ENCODE results near the gene JCAD. TPM values are rescaled to one million over a fixed set of nuclear protein-coding genes. Genes with fewer than 3 reads are reported as not detected.

JCAD gene
- total RNA-seq, 1 experiment from 2014 or later: not detected

- 0 out of 2 replicates have a peak, but pooled peaks cover 2% of the 10 kb centered on the region for H3K4me1 ChIP-seq (ENCODE audit: low read length)
- H3K9me2 ChIP-seq (replicated peaks; ENCODE audit: insufficient read depth, low read length): no peaks in the 10 kb centered on the region
- H3K4me2 ChIP-seq (ENCODE audit: low read depth, low read length, poor library complexity, severe bottlenecking): no peak overlapping the region
- H4K20me1 ChIP-seq (ENCODE audit: insufficient read depth, low read depth, low read length): no peaks in the 10 kb centered on the region
- DNase-seq: no peak
- H3K4me3 ChIP-seq (ENCODE audit: low read length): no peak overlapping the region
- no peak overlapping the region for H3K27ac ChIP-seq (ENCODE audit: low read length)
- no peaks in the 10 kb centered on the region for H3K36me3 ChIP-seq (ENCODE audit: insufficient read depth, low read length)
- H3K9me3 ChIP-seq (ENCODE audit: low read length): no peaks in the 10 kb centered on the region
- H3K27me3 ChIP-seq (ENCODE audit: low read length): no peaks in the 10 kb centered on the region
- no peaks in the 10 kb centered on the region for H3K79me2 ChIP-seq (ENCODE audit: low read length)
- no peak overlapping the region for H3K9ac ChIP-seq (ENCODE audit: low read length)
- no peak overlapping the region for H2AFZ ChIP-seq (ENCODE audit: low read length)
Observed at GRCh38 chr10:30039567-30039966, 19.8 kb downstream of the JCAD start.

GRCh38 chr10:30038781-30039536 lies 20.4 kb downstream of the JCAD start:
- no peak for DNase-seq
- H3K27me3 ChIP-seq (ENCODE audit: low read length): no peaks in the 10 kb centered on the region
- 0 out of 2 replicates have a peak, but pooled peaks cover 2% of the 10 kb centered on the region for H3K4me1 ChIP-seq (ENCODE audit: low read length)

DNA sequence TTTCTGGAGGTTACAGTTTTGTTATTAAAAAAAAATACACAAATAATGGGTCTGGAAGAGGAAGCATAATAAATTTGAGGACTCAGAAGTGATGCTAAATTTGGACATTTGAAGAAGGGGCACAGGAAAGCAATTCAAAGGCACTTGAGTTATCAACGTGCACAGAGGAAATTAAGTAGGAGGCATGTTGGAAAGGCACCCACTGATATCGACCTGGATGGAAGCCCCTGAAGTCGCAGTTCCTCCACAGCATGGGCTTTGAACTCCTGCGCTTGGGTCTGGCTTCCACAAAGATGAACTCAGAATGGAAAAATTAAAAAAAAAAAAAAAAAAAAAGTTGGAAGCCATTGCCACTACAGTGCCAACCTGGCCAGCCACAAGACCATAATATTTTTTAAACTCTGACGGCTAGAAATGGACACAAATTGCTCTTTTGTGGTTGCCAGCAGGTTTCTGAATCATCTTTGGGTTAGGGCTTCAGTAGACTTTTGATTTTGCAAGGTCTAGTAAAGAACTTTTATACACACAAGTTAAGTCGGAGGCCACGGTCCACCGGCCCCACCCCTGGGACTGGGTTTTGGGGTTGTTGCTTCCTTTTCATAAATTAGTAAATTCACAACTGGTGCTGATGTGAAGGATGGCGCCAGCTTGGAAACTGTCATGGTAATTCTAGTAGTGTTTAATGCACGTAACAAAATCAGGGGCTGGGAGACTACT lies 21.6 kb downstream of the JCAD start:
- H3K4me3 ChIP-seq (ENCODE audit: low read length): no peak overlapping the region
- no peaks in the 10 kb centered on the region for H3K9me3 ChIP-seq (ENCODE audit: low read length)
- H2AFZ ChIP-seq (ENCODE audit: low read length): no peak overlapping the region
- no peak overlapping the region for H3K4me2 ChIP-seq (ENCODE audit: low read depth, low read length, poor library complexity, severe bottlenecking)
- H3K9me2 ChIP-seq (replicated peaks; ENCODE audit: insufficient read depth, low read length): no peaks in the 10 kb centered on the region
- H3K27ac ChIP-seq (ENCODE audit: low read length): no peak overlapping the region
- H3K27me3 ChIP-seq (ENCODE audit: low read length): no peaks in the 10 kb centered on the region
- 0 out of 2 replicates have a peak, but pooled peaks cover 2% of the 10 kb centered on the region for H3K4me1 ChIP-seq (ENCODE audit: low read length)
- H3K9ac ChIP-seq (ENCODE audit: low read length): no peak overlapping the region
- H4K20me1 ChIP-seq (ENCODE audit: insufficient read depth, low read depth, low read length): no peaks in the 10 kb centered on the region
- no peak for DNase-seq
- no peaks in the 10 kb centered on the region for H3K36me3 ChIP-seq (ENCODE audit: insufficient read depth, low read length)
- no peaks in the 10 kb centered on the region for H3K79me2 ChIP-seq (ENCODE audit: low read length)

More at GRCh38 chr10:30038781-30039536, 20.4 kb downstream of the JCAD start:
- Histone ChIP-seq H3K4me3 (ENCODE audit: low read length) (no peak overlapping the region), H4K20me1 (ENCODE audit: insufficient read depth, low read depth, low read length) (no peaks in the 10 kb centered on the region), H3K79me2 (ENCODE audit: low read length) (no peaks in the 10 kb centered on the region), H2AFZ (ENCODE audit: low read length) (no peak overlapping the region), H3K9ac (ENCODE audit: low read length) (no peak overlapping the region), H3K9me3 (ENCODE audit: low read length) (no peaks in the 10 kb centered on the region), H3K9me2 (replicated peaks; ENCODE audit: insufficient read depth, low read length) (no peaks in the 10 kb centered on the region), H3K4me2 (ENCODE audit: low read depth, low read length, poor library complexity, severe bottlenecking) (no peak overlapping the region), H3K27ac (ENCODE audit: low read length) (no peak overlapping the region), H3K36me3 (ENCODE audit: insufficient read depth, low read length) (no peaks in the 10 kb centered on the region)

DNA sequence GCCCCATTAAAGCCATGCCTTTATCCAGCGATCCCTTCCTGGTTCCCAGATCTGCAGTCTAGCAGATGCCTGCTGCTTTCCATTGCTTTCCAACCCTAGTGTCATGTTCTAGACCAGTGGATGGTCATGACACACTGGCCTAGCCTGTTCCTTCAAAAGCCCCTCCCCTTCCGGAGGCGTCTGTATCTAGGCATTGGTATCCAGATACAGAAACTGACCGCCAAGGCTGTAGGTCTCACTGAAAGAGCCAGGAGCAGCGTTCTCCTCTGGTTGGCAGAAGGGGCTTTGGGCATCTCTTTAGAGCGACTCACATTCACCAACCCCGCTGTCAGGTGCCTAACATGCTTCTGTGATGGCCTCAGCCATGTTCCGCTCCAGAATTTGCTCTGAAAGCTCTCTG lies 22.6 kb downstream of the JCAD start:
- DNase-seq: no peak
- no peak overlapping the region for H3K4me2 ChIP-seq (ENCODE audit: low read depth, low read length, poor library complexity, severe bottlenecking)
- no peaks in the 10 kb centered on the region for H4K20me1 ChIP-seq (ENCODE audit: insufficient read depth, low read depth, low read length)
- H3K9ac ChIP-seq (ENCODE audit: low read length): no peak overlapping the region
- no peak overlapping the region for H2AFZ ChIP-seq (ENCODE audit: low read length)
- H3K79me2 ChIP-seq (ENCODE audit: low read length): no peaks in the 10 kb centered on the region
- no peaks in the 10 kb centered on the region for H3K36me3 ChIP-seq (ENCODE audit: insufficient read depth, low read length)
- no peaks in the 10 kb centered on the region for H3K9me3 ChIP-seq (ENCODE audit: low read length)
- no peak overlapping the region for H3K27ac ChIP-seq (ENCODE audit: low read length)
- no peaks in the 10 kb centered on the region for H3K9me2 ChIP-seq (replicated peaks; ENCODE audit: insufficient read depth, low read length)
- H3K27me3 ChIP-seq (ENCODE audit: low read length): no peaks in the 10 kb centered on the region
- no peak overlapping the region for H3K4me3 ChIP-seq (ENCODE audit: low read length)
- 0 out of 2 replicates have a peak, but pooled peaks cover 2% of the 10 kb centered on the region for H3K4me1 ChIP-seq (ENCODE audit: low read length)

- Histone ChIP-seq H3K4me1 (ENCODE audit: low read length) (0 out of 2 replicates have a peak, but pooled peaks cover 2% of the 10 kb centered on the region), H4K20me1 (ENCODE audit: insufficient read depth, low read depth, low read length) (no peaks in the 10 kb centered on the region), H3K79me2 (ENCODE audit: low read length) (no peaks in the 10 kb centered on the region), H3K4me3 (ENCODE audit: low read length) (no peak overlapping the region), H3K27ac (ENCODE audit: low read length) (no peak overlapping the region), H3K9me2 (replicated peaks; ENCODE audit: insufficient read depth, low read length) (no peaks in the 10 kb centered on the region), H3K9me3 (ENCODE audit: low read length) (no peaks in the 10 kb centered on the region), H3K4me2 (ENCODE audit: low read depth, low read length, poor library complexity, severe bottlenecking) (no peak overlapping the region), H3K9ac (ENCODE audit: low read length) (no peak overlapping the region), H3K36me3 (ENCODE audit: insufficient read depth, low read length) (no peaks in the 10 kb centered on the region), H2AFZ (ENCODE audit: low read length) (no peak overlapping the region), H3K27me3 (ENCODE audit: low read length) (no peaks in the 10 kb centered on the region)
- no peak for DNase-seq
Observed at GRCh38 chr10:30036341-30036740, 23.0 kb downstream of the JCAD start.

DNA sequence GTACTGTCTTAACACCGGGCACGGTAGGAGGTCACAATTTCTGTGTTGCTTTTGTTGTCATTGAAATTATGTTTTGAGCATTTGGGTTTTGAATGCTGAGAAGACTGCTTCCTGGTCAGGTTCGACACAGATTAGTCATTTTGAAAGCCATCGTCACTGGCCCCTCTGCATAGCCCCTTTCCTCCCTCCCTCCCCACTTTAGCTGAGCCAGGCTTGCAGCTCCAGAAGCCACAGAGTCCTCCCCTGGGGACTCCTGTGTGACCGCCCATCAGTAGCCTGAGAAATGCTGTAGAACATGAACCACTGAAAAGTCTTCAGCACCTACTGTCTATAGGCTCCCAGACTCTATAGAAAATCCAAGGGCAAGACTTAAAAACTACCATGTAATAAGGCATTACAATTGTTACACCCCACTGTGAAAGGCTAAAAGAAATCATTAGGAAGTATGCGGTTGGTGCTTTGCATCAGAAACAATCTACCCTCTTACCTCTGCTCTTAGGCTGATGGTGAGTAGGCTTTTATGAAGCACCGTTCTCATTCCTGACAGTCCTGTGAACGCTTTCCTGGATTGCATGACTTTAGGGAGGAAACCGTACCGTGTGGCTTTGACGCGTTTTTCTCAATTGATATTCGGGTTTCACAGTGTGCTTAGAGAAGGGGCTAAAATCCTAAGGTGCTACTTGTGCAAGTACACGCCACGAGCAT lies 24.8 kb downstream of the JCAD start:
- Histone ChIP-seq H3K9ac (ENCODE audit: low read length) (no peak overlapping the region), H3K4me2 (ENCODE audit: low read depth, low read length, poor library complexity, severe bottlenecking) (no peak overlapping the region), H3K27me3 (ENCODE audit: low read length) (no peaks in the 10 kb centered on the region), H3K4me1 (ENCODE audit: low read length) (0 out of 2 replicates have a peak, but pooled peaks cover 2% of the 10 kb centered on the region), H3K36me3 (ENCODE audit: insufficient read depth, low read length) (no peaks in the 10 kb centered on the region), H3K27ac (ENCODE audit: low read length) (no peak overlapping the region), H3K9me2 (replicated peaks; ENCODE audit: insufficient read depth, low read length) (no peaks in the 10 kb centered on the region), H3K9me3 (ENCODE audit: low read length) (no peaks in the 10 kb centered on the region), H4K20me1 (ENCODE audit: insufficient read depth, low read depth, low read length) (no peaks in the 10 kb centered on the region), H3K79me2 (ENCODE audit: low read length) (no peaks in the 10 kb centered on the region), H2AFZ (ENCODE audit: low read length) (no peak overlapping the region), H3K4me3 (ENCODE audit: low read length) (no peak overlapping the region)
- no peak for DNase-seq

- Histone ChIP-seq H3K4me1 (ENCODE audit: low read length) (peaks cover 2% of the 10 kb centered on the region), H3K79me2 (ENCODE audit: low read length) (no peaks in the 10 kb centered on the region), H3K9me2 (replicated peaks; ENCODE audit: insufficient read depth, low read length) (no peaks in the 10 kb centered on the region), H4K20me1 (ENCODE audit: insufficient read depth, low read depth, low read length) (no peaks in the 10 kb centered on the region), H3K9ac (ENCODE audit: low read length) (no peak overlapping the region), H2AFZ (ENCODE audit: low read length) (no peak overlapping the region), H3K36me3 (ENCODE audit: insufficient read depth, low read length) (no peaks in the 10 kb centered on the region), H3K4me2 (ENCODE audit: low read depth, low read length, poor library complexity, severe bottlenecking) (no peak overlapping the region), H3K4me3 (ENCODE audit: low read length) (no peak overlapping the region), H3K27me3 (ENCODE audit: low read length) (no peaks in the 10 kb centered on the region), H3K9me3 (ENCODE audit: low read length) (no peaks in the 10 kb centered on the region), H3K27ac (ENCODE audit: low read length) (no peak overlapping the region)
- no peak for DNase-seq
Observed at GRCh38 chr10:30032125-30032524, 27.3 kb downstream of the JCAD start.

GRCh38 chr10:30029872-30030256 lies 29.5 kb downstream of the JCAD start:
- H2AFZ ChIP-seq (ENCODE audit: low read length): no peak overlapping the region
- H3K4me2 ChIP-seq (ENCODE audit: low read depth, low read length, poor library complexity, severe bottlenecking): no peak overlapping the region
- H3K4me1 ChIP-seq (ENCODE audit: low read length): peaks cover 6% of the 10 kb centered on the region
- no peak overlapping the region for H3K9ac ChIP-seq (ENCODE audit: low read length)
- no peak for DNase-seq
- no peaks in the 10 kb centered on the region for H3K36me3 ChIP-seq (ENCODE audit: insufficient read depth, low read length)
- H3K79me2 ChIP-seq (ENCODE audit: low read length): no peaks in the 10 kb centered on the region
- H3K9me2 ChIP-seq (replicated peaks; ENCODE audit: insufficient read depth, low read length): no peaks in the 10 kb centered on the region
- H4K20me1 ChIP-seq (ENCODE audit: insufficient read depth, low read depth, low read length): no peaks in the 10 kb centered on the region
- no peaks in the 10 kb centered on the region for H3K27me3 ChIP-seq (ENCODE audit: low read length)
- no peak overlapping the region for H3K27ac ChIP-seq (ENCODE audit: low read length)
- no peak overlapping the region for H3K4me3 ChIP-seq (ENCODE audit: low read length)
- no peaks in the 10 kb centered on the region for H3K9me3 ChIP-seq (ENCODE audit: low read length)

Measured in Karpas-422 (cell line).